HUDEP-2 (cell line): ENCODE data around the gene MRTFB.

Source experiments
- DNase-seq, 76 experiments: peaks; one replicate each; lab custom pipeline; 2025; ENCODE audit not compliant: unreplicated experiment in 76 of 76; lab: John Stamatoyannopoulos, UW

MRTFB gene

DNA sequence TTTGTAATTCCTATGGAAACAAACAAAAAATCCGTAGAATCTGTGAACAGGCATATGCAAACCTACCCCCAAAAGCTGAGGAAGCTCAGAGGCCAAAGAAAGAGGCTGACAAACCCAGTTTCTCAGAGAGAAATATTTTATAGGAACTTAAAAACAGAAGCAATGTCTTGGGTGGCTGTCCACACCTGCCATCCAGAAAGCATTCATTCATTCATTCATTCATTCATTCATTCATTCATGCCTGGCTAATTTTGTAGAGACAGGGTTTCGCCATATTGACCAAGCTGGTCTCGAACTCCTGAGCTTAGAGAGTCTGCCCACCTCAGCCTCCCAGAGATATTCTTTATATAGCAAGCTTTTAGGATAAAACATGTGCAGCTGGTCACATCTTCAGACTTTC lies 154.3 kb downstream of the MRTFB start:
- no peak for DNase-seq

GRCh38 chr16:14232106-14232864 lies 161.2 kb downstream of the MRTFB start:
- no peak for DNase-seq

DNA sequence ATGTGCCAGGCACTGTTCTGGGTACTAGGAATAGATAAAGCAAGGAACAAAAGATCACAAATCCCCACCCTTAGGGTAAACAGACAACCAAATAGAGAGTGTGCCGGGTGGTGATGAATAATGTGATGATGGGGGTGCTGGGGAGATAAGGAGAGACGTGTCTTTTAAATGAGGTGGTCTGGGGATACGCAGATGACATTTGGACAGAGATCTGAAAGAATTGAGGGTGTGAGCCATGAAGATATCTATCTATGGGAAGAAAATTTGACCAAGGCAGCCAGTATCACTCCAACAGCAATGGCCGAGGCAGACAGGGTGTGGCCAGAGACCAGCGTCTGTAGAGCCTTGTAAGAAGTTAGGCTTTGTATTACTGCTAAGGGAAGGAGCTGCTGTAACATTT lies 165.3 kb downstream of the MRTFB start:
- no peak for DNase-seq

DNA sequence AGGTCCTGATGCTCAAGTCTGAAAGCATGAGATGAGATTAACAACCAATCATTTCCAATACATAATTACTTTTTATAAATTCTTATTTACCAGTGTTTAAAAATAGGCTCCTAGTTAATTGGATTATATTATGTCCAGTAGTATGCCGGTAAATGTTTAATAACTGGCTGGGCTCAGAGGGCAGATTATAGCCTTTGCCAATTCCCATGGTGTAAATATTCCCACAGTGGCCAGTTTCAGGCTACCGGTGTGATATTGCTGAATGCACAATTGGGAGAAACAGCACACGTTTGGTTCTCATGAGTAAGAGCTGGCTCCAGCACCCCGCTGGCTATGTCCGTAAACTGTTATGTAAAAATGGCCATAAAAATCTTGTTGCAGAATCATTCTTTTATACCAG lies 167.6 kb downstream of the MRTFB start:
- DNase-seq, result no peak

- no peak for DNase-seq
Measured at GRCh38 chr16:14239791-14240190, 168.7 kb downstream of the MRTFB start.

GRCh38 chr16:14240219-14240843 lies 169.2 kb downstream of the MRTFB start:
- no peak for DNase-seq

GRCh38 chr16:14240964-14241363 lies 169.8 kb downstream of the MRTFB start:
- no peak for DNase-seq

GRCh38 chr16:14241631-14242030 lies 170.5 kb downstream of the MRTFB start:
- DNase-seq, result no peak

DNA sequence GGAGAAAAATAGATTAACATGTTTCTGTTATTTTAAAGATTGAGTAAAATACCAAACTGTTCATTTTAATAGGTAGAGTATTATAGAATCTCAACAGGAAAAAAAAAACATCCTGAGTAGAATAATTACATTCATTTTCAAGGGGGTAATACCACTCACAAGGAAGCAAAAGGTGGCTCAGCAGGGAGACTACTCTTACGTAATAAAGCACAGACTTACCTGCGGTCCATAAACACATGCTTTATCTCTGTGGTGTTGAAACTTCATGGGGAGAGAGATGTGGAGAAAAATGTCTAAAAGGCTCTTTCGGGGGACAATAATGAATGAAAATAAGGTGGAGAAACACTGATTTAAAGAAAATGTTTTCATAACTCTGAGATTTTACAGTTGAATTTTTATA lies 171.7 kb downstream of the MRTFB start:
- no peak for DNase-seq

GRCh38 chr16:14244196-14245010 lies 173.3 kb downstream of the MRTFB start:
- no peak for DNase-seq

DNA sequence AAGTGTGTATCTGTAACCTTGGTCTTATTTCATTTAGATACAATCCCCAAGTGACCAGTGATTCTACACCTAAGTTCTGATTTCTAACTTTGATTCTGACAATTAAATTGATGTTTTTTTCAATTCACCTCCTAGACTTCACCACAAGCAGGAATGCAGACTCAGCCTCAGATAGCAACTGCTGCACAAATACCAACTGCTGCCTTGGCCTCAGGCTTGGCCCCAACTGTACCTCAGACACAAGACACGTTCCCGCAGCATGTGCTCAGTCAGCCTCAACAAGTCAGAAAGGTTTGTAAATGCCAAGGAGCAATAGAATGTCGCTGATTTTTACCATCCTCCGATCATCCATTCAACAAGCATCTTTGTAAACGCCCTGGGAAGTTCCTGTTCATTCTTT lies 177.7 kb downstream of the MRTFB start:
- DNase-seq, result no peak

DNA sequence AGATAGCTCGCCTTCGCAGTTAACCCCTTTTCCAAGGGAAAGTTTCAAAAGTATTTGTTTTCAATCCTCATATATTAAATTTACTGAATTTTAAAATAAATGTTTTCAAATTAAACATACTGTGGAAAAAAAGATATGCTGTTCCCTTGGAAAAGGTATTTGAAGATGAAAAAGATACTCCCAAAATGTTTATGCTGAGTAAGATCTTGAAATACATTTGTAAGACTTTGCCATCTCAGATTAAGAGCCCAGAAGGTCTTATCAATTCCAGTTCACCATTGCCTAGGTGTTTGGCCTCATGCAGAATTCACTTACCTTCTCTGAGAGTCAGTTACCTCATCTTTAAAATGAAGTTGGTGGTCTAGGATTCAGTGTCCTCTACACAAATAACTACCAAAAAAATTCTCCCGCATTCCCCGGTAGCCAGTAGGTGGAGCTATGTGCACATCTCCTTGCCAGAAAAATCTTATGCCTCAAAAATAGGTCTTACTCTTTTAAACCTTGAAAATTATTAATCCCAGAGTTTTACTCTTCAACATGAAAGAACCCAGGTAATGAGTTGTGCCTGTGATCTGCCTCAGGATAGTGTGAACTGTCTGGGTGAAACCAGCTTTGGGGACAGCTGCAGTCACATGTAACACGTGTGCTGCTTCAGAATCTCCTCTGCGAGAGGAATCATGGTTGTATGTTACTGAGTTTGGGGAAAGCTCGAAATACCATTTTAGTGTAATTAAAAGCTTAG lies 178.3 kb downstream of the MRTFB start:
- DNase-seq, result peak in 33 of 76 experiments; percentile 1 to 36 (median 18)

- DNase-seq, result no peak
Measured at GRCh38 chr16:14251419-14251818, 180.3 kb downstream of the MRTFB start.

DNA sequence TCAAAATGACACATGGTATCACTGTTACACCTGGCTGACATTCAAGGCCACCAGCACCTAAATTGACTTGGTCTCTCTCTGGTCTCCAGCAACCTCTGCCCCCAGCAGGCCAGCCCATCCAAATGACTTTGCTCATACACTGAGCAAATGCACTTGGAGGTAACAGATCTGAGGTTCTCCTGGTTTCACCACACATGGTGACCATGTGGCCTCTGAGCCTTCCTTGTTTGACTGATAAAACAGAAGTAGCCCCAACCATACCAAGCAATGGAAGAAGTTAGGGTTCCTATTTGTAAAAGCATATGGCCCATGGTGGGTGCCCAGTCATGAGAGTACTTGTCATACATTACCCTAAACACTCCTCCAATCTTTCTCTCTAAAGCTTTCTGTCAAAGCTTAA lies 181.7 kb downstream of the MRTFB start:
- DNase-seq, result no peak

DNA sequence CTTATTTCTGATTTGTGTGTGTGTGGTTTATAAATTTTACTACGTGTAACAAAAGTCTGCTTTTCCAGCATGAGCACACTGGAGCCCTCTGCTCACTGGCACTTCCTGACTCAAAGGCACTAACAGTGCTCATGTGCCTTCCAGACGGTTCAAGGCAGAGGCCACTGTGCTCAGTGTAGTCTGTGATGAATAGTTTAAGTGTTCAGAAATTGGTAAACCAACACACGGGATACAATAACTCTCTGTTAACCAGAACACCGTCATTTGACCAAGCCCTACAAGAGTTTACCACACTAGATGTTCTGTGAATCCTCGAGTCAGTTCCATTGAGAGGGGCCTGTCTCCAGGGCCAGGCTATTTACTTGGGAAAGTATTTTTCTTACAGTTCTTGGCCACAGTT lies 191.9 kb downstream of the MRTFB start:
- DNase-seq, result no peak

- DNase-seq, result no peak
Measured at GRCh38 chr16:14263769-14264168, 192.7 kb downstream of the MRTFB start.

GRCh38 chr16:14264327-14264943 lies 193.3 kb downstream of the MRTFB start:
- DNase-seq, result no peak

DNA sequence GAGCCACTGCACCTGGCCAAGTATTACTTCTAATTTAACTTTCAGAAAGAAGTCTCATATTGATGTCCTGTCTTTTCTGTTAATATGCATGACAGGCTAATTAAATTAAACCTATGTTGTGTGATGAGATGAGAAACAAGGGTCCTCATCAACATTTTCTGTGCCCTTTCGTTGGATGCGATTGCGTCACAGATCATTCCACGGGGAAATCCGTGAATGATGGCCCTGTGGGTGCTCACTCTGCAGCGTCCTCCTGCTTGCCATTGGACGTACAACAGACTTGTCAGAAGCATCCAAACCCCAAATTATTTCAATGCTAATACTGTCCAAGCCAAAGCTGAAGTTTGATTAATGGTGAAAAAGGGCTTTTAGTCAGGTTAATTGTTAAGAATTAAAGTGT lies 197.0 kb downstream of the MRTFB start:
- DNase-seq, result no peak

- no peak for DNase-seq
Measured at GRCh38 chr16:14275934-14276333, 204.8 kb downstream of the MRTFB start.

- DNase-seq, result no peak
Measured at GRCh38 chr16:14278749-14279148, 207.6 kb downstream of the MRTFB start.

GRCh38 chr16:14280541-14280940 lies 209.4 kb downstream of the MRTFB start:
- no peak for DNase-seq
